NCI-H1436 treated with DMSO at 0.1 percent for 48 hours (cell line): Measurements from ENCODE around the gene KCNN3.

Source experiments
- DNase-seq: peaks from one replicate; lab custom pipeline; 2025; lab: John Stamatoyannopoulos, UW

KCNN3 gene

GRCh38 chr1:154791292-154792166 is 78.6 kb downstream of the KCNN3 start:
- DNase-seq: no peak

- DNase-seq: no peak
These were observed 81.2 kb downstream of the KCNN3 start for GRCh38 chr1:154788886-154789285.

GRCh38 chr1:154788110-154788870 is 81.8 kb downstream of the KCNN3 start:
- DNase-seq: no peak

GRCh38 chr1:154786804-154787570 is 83.1 kb downstream of the KCNN3 start:
- peak; percentile 3 for DNase-seq

GRCh38 chr1:154784924-154785531 is 85.1 kb downstream of the KCNN3 start:
- DNase-seq: no peak

GRCh38 chr1:154784416-154784815 is 85.7 kb downstream of the KCNN3 start:
- DNase-seq: no peak

GRCh38 chr1:154783976-154784375 is 86.1 kb downstream of the KCNN3 start:
- DNase-seq: no peak

GRCh38 chr1:154780541-154780940 is 89.5 kb downstream of the KCNN3 start:
- no peak for DNase-seq

- DNase-seq: no peak
These were observed 90.4 kb downstream of the KCNN3 start for GRCh38 chr1:154779551-154780189.

- no peak for DNase-seq
These were observed 91.1 kb downstream of the KCNN3 start for GRCh38 chr1:154778944-154779343.

- DNase-seq: no peak
These were observed 91.8 kb downstream of the KCNN3 start for GRCh38 chr1:154778275-154778674.

- DNase-seq: no peak
These were observed 92.3 kb downstream of the KCNN3 start for GRCh38 chr1:154777781-154778180.

- no peak for DNase-seq
These were observed 92.9 kb downstream of the KCNN3 start for GRCh38 chr1:154777154-154777553.

- no peak for DNase-seq
These were observed 94.2 kb downstream of the KCNN3 start for GRCh38 chr1:154775621-154776605.

GRCh38 chr1:154774175-154774855 is 95.8 kb downstream of the KCNN3 start:
- DNase-seq: no peak

GRCh38 chr1:154773551-154773950 is 96.5 kb downstream of the KCNN3 start:
- no peak for DNase-seq

GRCh38 chr1:154772606-154773506 is 97.2 kb downstream of the KCNN3 start:
- no peak for DNase-seq

GRCh38 chr1:154772056-154772455 is 98.0 kb downstream of the KCNN3 start:
- no peak for DNase-seq
